Kidney tubule cell (primary cell): Measurements from ENCODE around the gene FXYD7.

ENCODE experiments used
- DNase-seq: peaks from one replicate; pipeline ENCODE4 v3.0.0-alpha.2; 2018; ENCODE audit warnings: low spot score

FXYD7 gene

GRCh38 chr19:35202722-35203688 is 60.0 kb downstream of the FXYD7 start:
- DNase-seq: no peak
